H54 (cell line): Measurements from ENCODE around the gene M6PR.

ENCODE experiments used
- DNase-seq: peaks from one replicate; pipeline ENCODE4 v3.0.0; 2011; ENCODE audit warnings: low spot score, mixed read lengths; ENCODE audit not compliant: insufficient read length
- FAIRE-seq: peaks from 3 replicates; lab custom pipeline; 2011; peaks lifted over from hg19 to GRCh38; lab: Jason Lieb, UNC
- POLR2A ChIP-seq: IDR thresholded peaks from 2 replicates; pipeline ENCODE4 v1.6.1; 2011; ENCODE audit warnings: low read depth, mild to moderate bottlenecking, low read length

M6PR gene

GRCh38 chr12:8949342-8950220 lies at the start of gene M6PR:
Gene M6PR (minus strand): TSS chr12:8949645. CDS start chr12:8946404, 3,241 bp downstream.
- TF ChIP-seq POLR2A, result peak; percentile 59
- FAIRE-seq (peak; percentile 85), DNase-seq (peak; percentile 91)

GRCh38 chr12:8996682-8997405 lies 47.4 kb upstream of the M6PR start:
- peak; percentile 5 for DNase-seq
- no peak for FAIRE-seq
- TF ChIP-seq POLR2A, result no peak

- DNase-seq, result no peak
- FAIRE-seq, result no peak
- TF ChIP-seq POLR2A, result no peak
Measured at GRCh38 chr12:8995021-8995775, 45.8 kb upstream of the M6PR start.

GRCh38 chr12:8993827-8994226 lies 44.4 kb upstream of the M6PR start:
- no peak for FAIRE-seq
- no peak for TF ChIP-seq POLR2A
- DNase-seq, result no peak

- DNase-seq (no peak), FAIRE-seq (no peak)
- TF ChIP-seq POLR2A, result no peak
Measured at GRCh38 chr12:8991371-8992345, 42.2 kb upstream of the M6PR start.

GRCh38 chr12:8989413-8989812 lies 40.0 kb upstream of the M6PR start, which contains the start of gene KLRG1:
Gene KLRG1 (plus strand): TSS chr12:8989546. CDS start chr12:8989636, 90 bp downstream.
- DNase-seq, result no peak
- TF ChIP-seq POLR2A, result no peak
- FAIRE-seq, result no peak

- TF ChIP-seq POLR2A, result no peak
- DNase-seq, result no peak
- no peak for FAIRE-seq
Measured at GRCh38 chr12:8987685-8988084, 38.2 kb upstream of the M6PR start.

- TF ChIP-seq POLR2A, result no peak
- FAIRE-seq (no peak), DNase-seq (no peak)
Measured at GRCh38 chr12:8987163-8987562, 37.7 kb upstream of the M6PR start.

- no peak for TF ChIP-seq POLR2A
- FAIRE-seq (no peak), DNase-seq (no peak)
Measured at GRCh38 chr12:8985213-8985754, 35.8 kb upstream of the M6PR start.

GRCh38 chr12:8980137-8980536 lies 30.7 kb upstream of the M6PR start:
- DNase-seq (no peak), FAIRE-seq (no peak)
- TF ChIP-seq POLR2A, result no peak

- DNase-seq (no peak), FAIRE-seq (no peak)
- TF ChIP-seq POLR2A, result no peak
Measured at GRCh38 chr12:8970432-8970831, 21.0 kb upstream of the M6PR start.

- DNase-seq (no peak), FAIRE-seq (no peak)
- no peak for TF ChIP-seq POLR2A
Measured at GRCh38 chr12:8969861-8970411, 20.5 kb upstream of the M6PR start.
